Adrenal gland (tissue), 12 donors: Measurements from ENCODE around the gene DHX30. TPM values are rescaled to one million over a fixed set of nuclear protein-coding genes. Genes with fewer than 3 reads are reported as not detected.

Source experiments
- DNase-seq, 7 donors: peaks; one replicate each; pipeline ENCODE4 v3.0.0-alpha.2; 2019 to 2020
- H3K27ac ChIP-seq, 5 donors: fragments of 200-600 bp; sonication (generic) in 4 of 5; 1 replicate in 3 of 5; 2 replicates in 2 of 5; pipeline versions ENCODE4 v1.5.1 to v1.8.0; 2016 to 2020; ENCODE audit warnings: mild to moderate bottlenecking in 1 of 5
- H3K27me3 ChIP-seq: fragments of 200-600 bp; 2 replicates; pipeline ENCODE4 v1.8.0; 2021
- H3K36me3 ChIP-seq, 2 donors: fragments of 200-600 bp; replicated peaks in 1 of 2; 1 replicate in 1 of 2; 2 replicates in 1 of 2; pipeline versions ENCODE4 v1.5.1 to v1.8.0; 2018 to 2022
- H3K4me1 ChIP-seq, 2 donors: fragments of 200-600 bp; replicated peaks in 1 of 2; 1 replicate in 1 of 2; 2 replicates in 1 of 2; pipeline versions ENCODE4 v1.5.1 to v1.8.0; 2018 to 2021
- H3K4me3 ChIP-seq, 4 donors: fragments of 200-600 bp; sonication (generic) in 3 of 4; one replicate each; pipeline ENCODE4 v1.5.1; 2016 to 2018
- H3K9me3 ChIP-seq, 3 donors: fragments of 200-600 bp; sonication (generic) in 1 of 3; replicated peaks in 1 of 3; 1 replicate in 2 of 3; 2 replicates in 1 of 3; pipeline versions ENCODE4 v1.5.1 to v1.8.0; 2016 to 2021
- CTCF ChIP-seq, 6 experiments: fragments of 450-650 bp in 4 of 6; fragments of 200-600 bp in 2 of 6; sonication (generic) in 1 of 6; IDR thresholded peaks; 1 replicate in 5 of 6; 2 replicates in 1 of 6; pipeline versions ENCODE4 v1.5.1 to v1.8.0; 2016 to 2021; ENCODE audit warnings: antibody characterized with exemption in 6 of 6, mild to moderate bottlenecking in 2 of 6, moderate library complexity in 1 of 6
- POLR2A ChIP-seq, 2 donors: fragments of 450-650 bp; IDR thresholded peaks; one replicate each; pipeline ENCODE4 v1.6.1; 2017; ENCODE audit warnings: antibody characterized with exemption in 2 of 2, mild to moderate bottlenecking in 2 of 2, moderate library complexity in 1 of 2
- WGBS, 4 donors: extraction: QIAGEN DNeasy Blood & Tissue Kit in 2 of 4; methylation state at CpG; one replicate each; pipeline versions ENCODE4 v1.1.5 to v1.1.7; 2013 to 2017; 5-methylcytosine and 5-hydroxymethylcytosine counted together
- intact Hi-C, 2 donors: fragments of 100-400 bp; cut with DNase I; formaldehyde crosslinking; loops; one replicate each; pipeline versions ENCODE4 v1.14.1 to v1.15.0; 2022 to 2023
- polyA plus RNA-seq, 3 donors: library from polyadenylated mRNA; stranded (reverse); fragments of 200-250 nt in 2 of 3; fragments of 350-450 nt in 1 of 3; fragmentation: Illumina TruSeq in 1 of 3; extraction: RNeasy Lipid Tissue Mini Kit (QIAGEN cat#74804) in 1 of 3; gene quantifications; one replicate each; pipeline ENCODE4 v1.2.3, GENCODE V29; 2013 to 2014
- total RNA-seq, 9 donors: library from RNA; depleted of rRNA in 4 of 9; stranded (reverse); fragments of >200 nt in 4 of 9; fragments of 120-200 nt in 1 of 9; fragmentation: NEBNext Ultra II Directional in 1 of 9; extraction: Animal tissue kit (Norgen Biotek cat#: 25700) in 1 of 9; gene quantifications; one replicate each; pipeline versions ENCODE4 v1.1.0 to v1.2.4, GENCODE V29; 2013 to 2023
- donor health status: healthy with polysubstance abuse.
- donor health status: Bipolar disorder and iron deficiency.
- donor health status: DM: yes; HTN: yes; CAD: no.
- donor health status: DM: no; HTN: no; CAD: no.
- donor health status: DM: no; HTN: no; CAD: no.
- donor health status: DM: yes; HTN: yes; CAD: no.

Gene DHX30
- total and polyA plus RNA-seq, 12 donors: 35.5 to 79.9 (median 62.2) TPM

GRCh38 chr3:47782446-47783308 is 20.3 kb upstream of the DHX30 start:
- H3K4me3 ChIP-seq: peak overlapping the region in 3 of 4 donors; percentile 56 to 85 (median 71)
- peaks cover 0 to 26% of the 10 kb centered on the region in 2 donors for H3K4me1 ChIP-seq
- intact Hi-C loops: no loop called here
- H3K27ac ChIP-seq: peak overlapping the region; percentile 89 to 99 (median 96)
- TF ChIP-seq POLR2A (IDR thresholded peaks at IDR 0.05): no peak
- H3K36me3 ChIP-seq: no peaks in the 10 kb centered on the region
- 68 to 70% (median 69%) methylated on average over 23 of the region's 23 CpGs for WGBS, 4 donors
- no peaks in the 10 kb centered on the region for H3K9me3 ChIP-seq
- H3K27me3 ChIP-seq: no peaks in the 10 kb centered on the region
- no peak for DNase-seq

- TF ChIP-seq POLR2A (IDR thresholded peaks at IDR 0.05) (no peak), CTCF (IDR thresholded peaks at IDR 0.05) (no peak)
- Histone ChIP-seq H3K27me3 (no peaks in the 10 kb centered on the region), H3K36me3 (no peaks in the 10 kb centered on the region), H3K9me3 (no peaks in the 10 kb centered on the region), H3K27ac (no peak overlapping the region), H3K4me1 (peaks cover 0 to 26% of the 10 kb centered on the region in 2 donors), H3K4me3 (no peak overlapping the region)
- intact Hi-C loops: no loop called here
- DNase-seq: no peak
These were observed 19.3 kb upstream of the DHX30 start for GRCh38 chr3:47783673-47784072.

GRCh38 chr3:47791193-47791855 is 11.6 kb upstream of the DHX30 start:
- no peaks in the 10 kb centered on the region for H3K9me3 ChIP-seq
- WGBS, 4 donors: 91 to 93% (median 92%) methylated on average over 8 to 16 of the region's 16 CpGs
- no peaks in the 10 kb centered on the region for H3K27me3 ChIP-seq
- TF ChIP-seq POLR2A (IDR thresholded peaks at IDR 0.05) (no peak), CTCF (IDR thresholded peaks at IDR 0.05) (no peak)
- H3K36me3 ChIP-seq: no peaks in the 10 kb centered on the region
- H3K27ac ChIP-seq: no peak overlapping the region
- H3K4me1 ChIP-seq: no peaks in the 10 kb centered on the region
- intact Hi-C loops: loop anchor here in 1 of 2 donors (2.0 to 10.0 kb wide), 2 partner anchors 269 to 377 kb away; no protein-coding TSS in a partner anchor
- no peak for DNase-seq
- no peak overlapping the region for H3K4me3 ChIP-seq

GRCh38 chr3:47792699-47793098 is 10.2 kb upstream of the DHX30 start:
- no peak overlapping the region for H3K27ac ChIP-seq
- no peaks in the 10 kb centered on the region for H3K9me3 ChIP-seq
- TF ChIP-seq CTCF (IDR thresholded peaks at IDR 0.05): no peak
- no peak for TF ChIP-seq POLR2A (IDR thresholded peaks at IDR 0.05)
- 97 to 100% (median 100%) methylated on average over 2 of the region's 2 CpGs for WGBS, 4 donors
- no peaks in the 10 kb centered on the region for H3K4me1 ChIP-seq
- H3K4me3 ChIP-seq: no peak overlapping the region
- H3K36me3 ChIP-seq: no peaks in the 10 kb centered on the region
- no peaks in the 10 kb centered on the region for H3K27me3 ChIP-seq
- intact Hi-C loops: loop anchor here in 1 of 2 donors (10.0 kb wide), 1 partner anchor 378 kb away; no protein-coding TSS in a partner anchor
- DNase-seq: no peak
